Thymus (tissue), 11 donors: ENCODE measurements around the gene MYH7B. TPM values are rescaled to one million over a fixed set of nuclear protein-coding genes. Genes with fewer than 3 reads are reported as not detected.

ENCODE experiments used
- DNase-seq, 9 donors: peaks; one replicate each; pipeline ENCODE4 v3.0.0-alpha.2; 2013; ENCODE audit warnings: low spot score in 9 of 9, low read depth in 6 of 9, missing footprints in 1 of 9
- H3K27ac ChIP-seq, 2 donors: one replicate each; pipeline ENCODE4 v1.5.1; 2013; ENCODE audit warnings: control low read depth in 1 of 2, low read depth in 1 of 2, low read length in 1 of 2, mild to moderate bottlenecking in 1 of 2, moderate library complexity in 1 of 2
- H3K27me3 ChIP-seq, 2 donors: one replicate each; pipeline ENCODE4 v1.5.1; 2013; ENCODE audit warnings: low read length in 1 of 2; ENCODE audit not compliant: control insufficient read depth in 2 of 2, insufficient read depth in 1 of 2
- H3K36me3 ChIP-seq, 2 donors: one replicate each; pipeline ENCODE4 v1.5.1; 2013; ENCODE audit warnings: low read length in 1 of 2, mild to moderate bottlenecking in 1 of 2, moderate library complexity in 1 of 2; ENCODE audit not compliant: control insufficient read depth in 2 of 2, insufficient read depth in 2 of 2
- H3K4me1 ChIP-seq, 2 donors: one replicate each; pipeline ENCODE4 v1.5.1; 2013; ENCODE audit warnings: low read length in 2 of 2; ENCODE audit not compliant: control insufficient read depth in 2 of 2, insufficient read depth in 2 of 2
- H3K4me3 ChIP-seq, 2 donors: one replicate each; pipeline ENCODE4 v1.5.1; 2013; ENCODE audit warnings: low read length in 2 of 2, control low read depth in 1 of 2, mild to moderate bottlenecking in 1 of 2
- H3K9me3 ChIP-seq, 2 donors: one replicate each; pipeline ENCODE4 v1.5.1; 2013; ENCODE audit warnings: low read length in 1 of 2, mild to moderate bottlenecking in 1 of 2; ENCODE audit not compliant: control insufficient read depth in 2 of 2, insufficient read depth in 1 of 2
- WGBS: extraction: QIAGEN DNeasy Blood & Tissue Kit; methylation state at CpG from one replicate; pipeline ENCODE4 v1.1.7; 2013; 5-methylcytosine and 5-hydroxymethylcytosine counted together
- polyA plus RNA-seq: library from polyadenylated mRNA; stranded (reverse); fragments of 200-250 nt; gene quantifications from one replicate; pipeline ENCODE4 v1.2.3, GENCODE V29; 2013
- total RNA-seq: library from RNA; stranded (reverse); fragments of 120-200 nt; gene quantifications from one replicate; pipeline ENCODE4 v1.2.4, GENCODE V29; 2013
- donor health status: healthy.

Gene MYH7B
- total and polyA plus RNA-seq, 2 donors, result 0.09 to 1.8 TPM

DNA sequence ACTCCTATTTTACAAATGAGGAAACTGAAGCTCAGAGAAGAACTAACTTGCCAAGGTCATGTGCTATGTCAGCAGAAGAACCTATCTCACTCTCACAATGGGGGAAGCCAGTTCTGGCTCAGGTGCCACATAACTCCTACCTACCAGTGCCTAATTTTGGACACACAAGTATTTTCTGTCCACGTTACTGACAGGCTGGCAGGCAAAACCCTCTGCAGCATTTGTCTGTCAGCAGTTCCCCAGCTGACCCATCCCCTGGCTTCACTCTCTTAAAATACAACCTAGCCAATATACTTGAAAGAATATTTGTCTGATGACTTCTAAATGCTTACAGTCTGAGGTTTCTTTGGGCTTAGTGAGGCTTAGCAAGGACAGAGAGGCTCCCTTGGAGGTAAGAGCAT lies 15.6 kb upstream of the MYH7B start:
- Histone ChIP-seq H3K36me3 (peaks cover 34 to 44% of the 10 kb centered on the region in 2 donors), H3K4me1 (no peaks in the 10 kb centered on the region), H3K9me3 (no peaks in the 10 kb centered on the region), H3K4me3 (no peak overlapping the region), H3K27ac (no peak overlapping the region), H3K27me3 (no peaks in the 10 kb centered on the region)
- no peak for DNase-seq
- WGBS, result 98% methylated on average over 1 of the region's 1 CpG

DNA sequence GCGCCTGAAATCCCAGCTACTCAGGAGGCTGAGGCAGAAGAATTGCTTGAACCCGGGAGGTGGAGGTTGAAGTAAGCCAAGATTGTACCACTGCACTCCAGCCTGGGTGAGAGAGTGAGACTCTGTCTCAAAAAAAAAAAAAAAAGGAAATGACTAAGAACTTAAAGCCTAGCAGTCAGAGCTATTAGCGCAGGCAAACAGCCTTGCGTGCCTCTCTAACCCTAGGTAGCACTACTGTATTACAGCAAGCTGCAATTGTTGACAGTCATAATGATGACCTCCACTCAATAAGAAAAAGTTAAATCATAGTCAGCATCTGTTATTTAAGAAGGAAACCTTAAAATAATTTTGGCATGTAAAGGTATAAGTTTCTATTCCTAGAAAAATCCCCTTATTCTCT lies 14.4 kb upstream of the MYH7B start:
- Histone ChIP-seq H3K36me3 (peaks cover 31 to 49% of the 10 kb centered on the region in 2 donors), H3K27me3 (no peaks in the 10 kb centered on the region), H3K9me3 (no peaks in the 10 kb centered on the region), H3K4me3 (no peak overlapping the region), H3K4me1 (no peaks in the 10 kb centered on the region), H3K27ac (no peak overlapping the region)
- no peak for DNase-seq
- 96% methylated on average over 4 of the region's 4 CpGs for WGBS

DNA sequence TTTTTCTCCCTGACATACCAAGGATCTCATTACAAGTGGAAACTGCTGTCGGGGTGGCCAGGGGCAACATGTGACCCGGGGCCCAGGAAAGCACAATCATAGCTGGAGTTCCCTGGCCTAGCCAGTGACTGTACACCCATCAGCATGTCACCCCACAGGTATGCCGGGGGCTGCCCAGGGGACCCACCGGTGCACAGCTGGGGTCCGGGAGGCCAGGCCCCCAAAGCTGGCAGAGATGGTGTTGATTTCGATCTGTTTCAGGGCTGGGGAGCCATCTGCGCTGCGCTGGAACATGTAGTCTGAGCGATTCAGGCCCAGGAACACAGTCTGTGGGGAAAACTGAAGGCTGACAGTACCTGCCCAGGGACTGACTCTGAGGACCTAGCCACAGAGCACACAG lies 13.4 kb upstream of the MYH7B start:
- WGBS, result 98% methylated on average over 9 of the region's 9 CpGs
- DNase-seq, result no peak
- H3K9me3 ChIP-seq, result no peaks in the 10 kb centered on the region
- H3K27me3 ChIP-seq, result no peaks in the 10 kb centered on the region
- H3K4me1 ChIP-seq, result no peaks in the 10 kb centered on the region
- no peak overlapping the region for H3K4me3 ChIP-seq
- H3K27ac ChIP-seq, result no peak overlapping the region
- peaks cover 29 to 48% of the 10 kb centered on the region in 2 donors for H3K36me3 ChIP-seq

- Histone ChIP-seq H3K27ac (no peak overlapping the region), H3K9me3 (no peaks in the 10 kb centered on the region), H3K4me3 (no peak overlapping the region), H3K4me1 (no peaks in the 10 kb centered on the region), H3K36me3 (peaks cover 22 to 40% of the 10 kb centered on the region in 2 donors), H3K27me3 (no peaks in the 10 kb centered on the region)
- DNase-seq, result no peak
- WGBS, result 96% methylated on average over 2 of the region's 2 CpGs
Observed at GRCh38 chr20:34943808-34944567, 11.7 kb upstream of the MYH7B start.

- H3K9me3 ChIP-seq, result no peaks in the 10 kb centered on the region
- WGBS, result 96% methylated on average over 7 of the region's 7 CpGs
- no peaks in the 10 kb centered on the region for H3K27me3 ChIP-seq
- H3K4me1 ChIP-seq, result no peaks in the 10 kb centered on the region
- H3K4me3 ChIP-seq, result no peak overlapping the region
- H3K27ac ChIP-seq, result no peak overlapping the region
- DNase-seq, result no peak
- peaks cover 20 to 48% of the 10 kb centered on the region in 2 donors for H3K36me3 ChIP-seq
Observed at GRCh38 chr20:34945315-34946077, 10.2 kb upstream of the MYH7B start.

- Histone ChIP-seq H3K9me3 (no peaks in the 10 kb centered on the region), H3K4me1 (no peaks in the 10 kb centered on the region), H3K27me3 (no peaks in the 10 kb centered on the region), H3K36me3 (peaks cover 20 to 42% of the 10 kb centered on the region in 2 donors), H3K4me3 (no peak overlapping the region), H3K27ac (no peak overlapping the region)
- DNase-seq, result no peak
- 96% methylated on average over 3 of the region's 3 CpGs for WGBS
Observed at GRCh38 chr20:34946661-34947060, 9.0 kb upstream of the MYH7B start.

- Histone ChIP-seq H3K27me3 (no peaks in the 10 kb centered on the region), H3K9me3 (no peaks in the 10 kb centered on the region), H3K27ac (no peak overlapping the region), H3K4me3 (no peak overlapping the region), H3K4me1 (no peaks in the 10 kb centered on the region), H3K36me3 (peaks cover 20 to 35% of the 10 kb centered on the region in 2 donors)
- DNase-seq, result no peak
Observed at GRCh38 chr20:34947336-34947735, 8.3 kb upstream of the MYH7B start.

- Histone ChIP-seq H3K9me3 (no peaks in the 10 kb centered on the region), H3K36me3 (peaks cover 14 to 33% of the 10 kb centered on the region in 2 donors), H3K4me1 (no peaks in the 10 kb centered on the region), H3K27me3 (no peaks in the 10 kb centered on the region), H3K4me3 (no peak overlapping the region), H3K27ac (no peak overlapping the region)
- DNase-seq, result no peak
Observed at GRCh38 chr20:34948030-34948429, 7.6 kb upstream of the MYH7B start.

DNA sequence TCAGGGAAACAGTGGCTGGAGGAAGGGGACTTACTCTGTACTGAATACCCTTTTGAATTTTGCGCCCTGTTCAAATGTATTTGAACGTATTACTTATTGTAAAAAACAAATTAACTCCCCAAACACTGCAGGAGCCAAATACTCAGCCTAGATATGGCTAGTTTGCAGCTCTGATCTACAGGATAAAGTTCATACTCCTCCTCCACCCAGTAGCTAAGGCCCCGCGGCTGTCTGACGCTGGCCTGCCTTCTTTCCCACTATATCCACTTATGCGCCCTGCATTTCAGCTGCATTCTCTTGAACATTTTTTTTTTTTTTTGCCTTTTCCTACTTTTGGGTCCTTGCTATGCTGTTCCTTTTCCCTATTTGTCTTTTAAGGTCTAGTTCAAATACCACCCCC lies 6.5 kb upstream of the MYH7B start:
- Histone ChIP-seq H3K4me1 (no peaks in the 10 kb centered on the region), H3K27me3 (no peaks in the 10 kb centered on the region), H3K9me3 (no peaks in the 10 kb centered on the region), H3K36me3 (peaks cover 12 to 26% of the 10 kb centered on the region in 2 donors), H3K27ac (no peak overlapping the region), H3K4me3 (no peak overlapping the region)
- WGBS, result over 99% methylated on average over 6 of the region's 6 CpGs
- no peak for DNase-seq
